ENCODE measurements around the gene STAG1.
"Not testable (repeated sequence)": the region's sequence is repeated elsewhere in the genome, so short reads cannot be mapped to it uniquely, and the experiment has no call there.

Gene STAG1

DNA sequence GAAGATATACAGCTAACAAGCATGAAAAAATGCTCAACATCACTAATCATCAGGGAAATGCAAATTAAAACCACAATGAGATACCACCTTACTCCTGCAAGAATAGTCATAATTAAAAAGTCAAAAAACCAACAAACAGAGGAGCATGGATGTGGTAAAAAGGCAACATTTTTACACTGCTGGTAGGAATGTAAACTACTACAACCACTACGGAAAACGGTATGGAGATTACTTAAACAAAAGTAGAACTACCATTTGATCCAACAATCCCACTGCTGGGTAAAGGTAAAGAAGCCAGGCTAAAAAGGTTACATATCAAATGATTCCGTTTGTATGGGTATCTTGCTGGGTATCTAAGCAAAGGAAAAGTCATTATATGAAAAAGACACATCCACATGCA, 53.8 kb downstream of the STAG1 start:
- no peak for DNase-seq

DNA sequence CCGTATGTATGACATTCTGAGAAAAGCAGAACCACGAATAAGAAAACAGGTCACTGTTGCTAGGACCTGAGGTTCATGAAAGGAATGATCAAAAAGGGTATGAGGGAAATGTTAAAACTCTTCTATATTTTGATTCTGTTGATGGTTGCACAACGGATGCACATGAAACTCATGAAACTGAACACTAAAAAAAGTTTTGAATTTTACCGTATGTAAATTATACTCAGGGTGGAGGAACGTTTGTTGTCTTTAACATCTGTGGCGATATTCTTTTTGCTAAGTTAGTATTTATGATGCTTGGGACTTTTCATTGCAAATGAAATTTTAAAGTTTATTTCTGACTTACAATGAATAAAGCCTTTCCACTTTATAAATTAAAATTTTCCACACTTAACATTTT, 55.4 kb downstream of the STAG1 start:
- DNase-seq, result no peak

DNA sequence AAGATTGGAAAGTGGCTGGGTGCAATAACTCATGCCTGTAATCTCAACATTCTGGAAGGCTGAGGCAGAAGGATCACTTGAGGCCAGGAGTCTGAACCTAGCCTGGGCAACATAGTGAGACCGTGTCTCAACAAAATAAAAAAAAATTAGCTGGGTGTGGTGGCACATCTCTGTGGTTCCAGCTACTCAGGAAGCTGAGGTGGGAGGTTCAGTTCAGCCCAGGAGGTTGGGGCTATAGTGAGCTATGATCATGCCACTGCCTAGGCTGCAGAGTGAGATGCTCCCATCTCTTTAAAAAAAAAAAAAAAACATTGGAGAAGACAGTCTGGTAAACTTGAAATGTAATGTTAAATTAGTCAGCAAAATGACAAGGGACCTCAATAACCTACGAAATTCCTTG, 57.9 kb downstream of the STAG1 start:
- DNase-seq, result no peak

DNA sequence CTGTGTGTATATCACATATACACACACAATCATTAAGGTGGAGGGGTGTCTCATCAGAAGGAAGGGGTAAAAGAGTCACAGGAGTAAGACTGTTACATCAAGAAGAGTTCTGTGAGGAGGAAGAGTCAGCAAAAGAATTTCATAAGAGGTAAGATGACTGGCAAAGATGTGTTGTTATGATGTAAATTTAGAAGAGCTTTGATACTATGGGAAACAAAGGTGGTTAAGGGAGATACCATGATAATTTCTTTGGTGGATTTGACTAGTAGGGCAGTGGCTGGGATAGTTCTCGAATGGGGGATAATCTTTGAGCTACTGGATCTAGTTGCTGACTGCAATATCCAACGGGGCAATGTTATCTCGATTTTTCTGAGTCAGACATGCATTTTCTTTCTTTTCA, 61.6 kb downstream of the STAG1 start:
- DNase-seq, result no peak

DNA sequence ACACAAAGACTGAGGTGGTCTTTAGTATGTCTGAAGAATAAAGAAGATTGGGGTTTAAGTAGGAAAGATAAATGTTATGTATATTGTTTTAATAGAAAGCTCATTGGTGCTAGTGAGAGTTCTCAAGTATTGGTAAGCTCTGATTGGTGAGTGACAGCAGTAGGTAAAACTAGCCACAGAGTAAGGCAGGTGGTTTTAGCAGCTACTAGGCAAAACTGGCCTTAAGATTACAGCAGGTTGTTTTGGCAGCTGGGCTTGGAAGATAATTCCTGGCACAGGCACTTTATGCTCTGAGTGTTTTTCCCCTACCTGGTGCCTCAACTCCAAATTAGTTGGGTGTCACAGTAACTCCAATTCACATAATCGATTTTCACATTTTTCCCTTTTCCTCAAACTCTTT, 66.3 kb downstream of the STAG1 start:
- no peak for DNase-seq

DNA sequence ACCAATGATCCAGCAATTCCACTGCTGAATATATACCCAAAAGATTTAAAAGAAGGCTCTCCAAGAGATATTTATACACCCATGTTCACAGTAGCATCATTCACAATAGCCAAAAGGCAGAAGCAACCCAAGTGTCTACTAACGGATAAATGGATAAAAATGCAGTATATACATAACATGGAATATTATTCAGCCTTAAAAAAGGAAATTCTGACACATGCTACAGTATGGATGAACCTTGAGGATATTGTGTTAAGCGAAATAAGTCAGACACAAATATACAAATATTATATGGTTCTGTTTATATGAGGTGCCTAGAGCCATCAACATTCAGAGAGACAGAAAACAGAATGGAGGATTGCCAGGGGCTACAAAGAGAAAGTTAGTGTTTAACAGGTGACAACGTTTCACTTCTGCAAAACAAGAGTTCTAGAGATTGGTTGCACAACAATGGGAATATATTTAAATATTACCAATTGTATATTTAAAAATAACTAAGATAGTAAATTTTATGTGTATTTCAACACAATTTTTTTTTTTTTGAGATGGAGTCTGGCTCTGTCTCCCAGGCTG, 69.4 kb downstream of the STAG1 start:
- no peak for DNase-seq

DNA sequence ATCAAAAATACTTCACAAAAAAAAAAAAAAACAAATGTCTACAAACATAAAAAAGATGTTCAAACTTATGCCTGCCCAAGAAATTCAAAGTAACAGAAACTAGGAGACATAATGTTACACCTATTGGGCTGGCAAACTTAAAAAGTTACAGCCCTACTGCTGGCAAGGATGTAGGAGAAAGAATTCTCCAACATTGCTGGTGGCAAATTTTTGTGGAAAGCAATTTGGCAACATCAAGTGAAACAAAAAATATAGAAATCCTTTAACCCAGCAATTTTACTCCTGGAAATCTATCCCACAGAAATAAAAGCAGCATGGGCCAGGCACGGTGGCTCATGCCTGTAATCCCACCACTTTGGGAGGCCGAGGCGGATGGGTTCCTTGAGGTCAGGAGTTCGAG, 73.2 kb downstream of the STAG1 start:
- no peak for DNase-seq

DNA sequence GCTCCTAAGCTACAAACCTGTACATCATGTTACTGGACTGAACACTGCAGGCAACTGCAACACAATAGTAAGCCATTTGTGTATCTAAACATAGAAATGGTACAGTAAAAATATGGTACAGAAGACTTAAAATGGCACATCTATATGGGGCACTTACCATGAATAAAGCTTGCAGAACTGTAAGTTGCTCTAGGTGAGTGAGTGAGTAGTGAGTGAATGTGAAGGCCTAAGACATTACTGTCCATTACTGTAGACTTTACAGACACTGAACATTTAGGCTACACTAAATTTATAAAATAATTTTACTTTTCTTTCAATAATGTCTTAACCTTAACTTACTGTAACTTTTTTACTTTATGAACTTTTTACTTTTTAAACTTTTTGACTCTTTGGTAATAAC, 76.2 kb downstream of the STAG1 start:
- DNase-seq, result no peak

DNA sequence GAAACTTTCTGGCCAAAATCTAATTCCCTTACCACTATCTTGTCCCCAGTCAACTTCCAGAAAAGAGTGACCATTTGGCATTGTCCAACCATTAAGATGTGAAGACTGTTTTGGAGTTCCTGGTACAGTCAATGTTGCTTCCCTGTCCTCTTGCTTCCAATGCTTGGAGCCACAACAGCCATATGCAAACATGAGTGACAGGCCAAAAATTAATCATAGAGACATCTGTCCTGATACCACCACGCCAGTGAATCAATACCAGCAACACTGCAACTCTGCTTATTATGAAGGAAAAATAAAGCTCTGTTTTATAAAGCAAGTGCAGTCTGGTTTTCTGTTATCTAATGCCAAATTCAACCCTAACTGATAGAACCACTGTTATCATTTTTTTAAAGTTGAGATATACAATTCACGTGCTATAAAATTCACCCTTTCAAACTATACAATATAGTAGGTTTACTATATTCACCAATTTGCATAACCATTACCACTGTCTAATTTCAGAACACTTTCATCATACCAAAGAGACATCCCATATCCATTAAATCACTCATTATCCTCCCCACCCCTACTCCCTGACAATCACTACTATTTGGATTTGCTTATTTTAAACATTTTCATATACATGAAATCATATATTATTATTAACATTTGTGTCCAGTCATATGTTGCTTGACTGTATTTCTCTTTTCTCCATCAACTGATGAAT, 76.9 kb downstream of the STAG1 start:
- DNase-seq, result no peak

DNA sequence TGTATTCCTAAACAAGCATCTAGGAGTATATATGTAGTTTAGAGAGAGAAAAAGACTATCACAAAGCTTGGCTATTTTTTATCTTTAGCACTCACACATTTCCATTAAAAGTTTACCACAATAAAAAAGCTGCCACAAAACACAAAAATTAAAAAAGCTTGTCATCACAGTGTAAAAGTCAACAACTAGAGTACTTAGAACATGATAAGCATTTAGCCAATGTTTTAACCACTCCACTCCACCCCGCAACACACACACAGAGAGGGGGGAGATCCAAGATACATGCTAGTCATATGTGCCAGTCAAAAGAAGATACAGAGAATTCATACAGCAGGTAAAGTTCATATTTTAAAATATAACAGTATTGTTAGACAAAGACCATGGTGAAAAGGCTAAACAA, 79.7 kb downstream of the STAG1 start:
- DNase-seq, result no peak

DNA sequence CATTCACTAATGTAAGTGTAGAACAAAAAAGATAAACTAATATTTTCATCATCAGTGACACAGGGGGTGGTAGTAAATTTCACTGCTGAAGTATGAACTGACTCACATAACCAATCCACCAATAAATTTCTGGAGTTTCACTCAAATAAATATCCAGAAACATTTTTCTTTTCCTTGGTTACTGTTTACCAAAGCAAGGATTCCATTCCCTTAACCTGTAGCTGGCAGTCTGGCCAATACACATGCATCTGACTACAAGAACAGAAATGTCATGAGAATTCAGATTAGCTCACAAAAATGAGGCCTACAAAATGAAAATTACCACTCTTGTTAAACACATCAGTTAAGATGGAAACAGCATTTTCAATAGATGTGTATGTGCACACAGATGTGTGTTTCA, 80.3 kb downstream of the STAG1 start:
- no peak for DNase-seq

DNA sequence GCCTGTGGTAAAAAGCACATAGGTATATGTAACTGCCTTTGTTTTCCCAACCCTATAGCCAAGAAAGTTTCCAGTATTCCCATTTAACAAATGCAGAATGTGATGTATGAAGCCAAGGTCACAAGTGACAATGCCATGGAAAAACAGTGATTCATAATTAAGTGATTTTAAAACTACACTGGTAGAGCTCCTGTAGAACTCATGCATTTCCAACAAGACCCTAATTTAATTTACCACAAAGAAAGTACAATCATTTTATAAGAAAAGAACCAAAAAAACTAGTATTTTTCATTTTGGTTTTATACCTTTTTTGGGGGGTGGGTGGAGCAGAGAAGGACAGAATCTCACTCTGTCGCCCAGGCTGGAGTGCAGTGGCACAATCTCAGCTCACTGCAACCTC, 82.0 kb downstream of the STAG1 start:
- DNase-seq, result no peak

DNA sequence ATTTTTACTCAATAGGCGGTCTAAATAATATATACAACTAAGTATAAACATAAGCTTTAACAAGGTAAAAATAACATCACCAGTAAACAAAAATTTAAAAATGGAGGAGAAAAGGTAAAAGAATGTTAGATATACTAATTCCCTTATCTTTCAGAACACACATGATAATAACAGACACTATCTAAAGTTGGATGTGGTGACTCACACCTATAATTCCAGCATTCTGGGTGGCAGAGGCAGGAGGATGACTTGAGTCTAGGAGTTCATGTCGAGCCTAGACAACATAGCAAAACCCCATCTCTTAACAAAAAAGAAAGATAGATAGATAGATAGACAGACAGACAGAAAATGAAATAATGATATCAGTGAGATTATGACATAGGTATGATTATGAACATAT, 85.1 kb downstream of the STAG1 start:
- DNase-seq, result no peak

DNA sequence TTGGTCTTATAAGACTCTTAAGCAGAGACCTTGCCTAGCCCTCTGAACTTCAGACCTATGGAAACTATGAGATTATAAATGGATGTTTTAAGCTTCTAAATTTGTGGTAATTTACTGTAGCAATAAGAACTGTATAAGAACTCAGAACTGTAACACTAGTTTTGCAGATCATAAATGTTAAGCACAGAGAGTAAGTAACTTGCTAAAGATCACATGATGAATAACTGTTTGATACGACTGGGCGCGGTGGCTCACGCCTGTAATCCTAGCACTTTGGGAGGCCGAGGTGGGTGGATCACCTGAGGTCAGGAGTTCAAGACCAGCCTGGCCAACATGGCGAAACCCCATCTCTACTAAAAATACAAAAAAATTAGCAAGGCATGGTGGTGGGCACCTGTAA, 85.9 kb downstream of the STAG1 start:
- DNase-seq, result not testable (repeated sequence)

DNA sequence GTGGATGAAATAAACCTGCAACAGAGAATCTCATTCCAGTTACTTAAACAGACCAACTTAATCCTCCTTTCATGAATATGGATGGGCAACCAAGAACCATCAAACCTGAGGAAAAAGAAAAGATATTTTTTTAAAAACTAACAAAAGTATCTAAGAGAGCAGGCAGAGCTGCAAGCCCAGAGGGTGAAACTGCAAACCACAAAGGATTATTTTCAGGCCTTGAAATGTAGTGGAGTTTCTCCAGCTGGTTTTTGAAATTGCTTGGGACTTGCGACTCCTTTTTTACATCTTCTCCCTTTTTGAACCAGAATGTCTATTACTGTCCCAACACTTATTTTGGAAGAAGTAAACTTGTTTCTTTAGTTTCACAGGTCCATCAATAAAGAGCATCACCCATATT, 87.4 kb downstream of the STAG1 start:
- DNase-seq, result no peak

DNA sequence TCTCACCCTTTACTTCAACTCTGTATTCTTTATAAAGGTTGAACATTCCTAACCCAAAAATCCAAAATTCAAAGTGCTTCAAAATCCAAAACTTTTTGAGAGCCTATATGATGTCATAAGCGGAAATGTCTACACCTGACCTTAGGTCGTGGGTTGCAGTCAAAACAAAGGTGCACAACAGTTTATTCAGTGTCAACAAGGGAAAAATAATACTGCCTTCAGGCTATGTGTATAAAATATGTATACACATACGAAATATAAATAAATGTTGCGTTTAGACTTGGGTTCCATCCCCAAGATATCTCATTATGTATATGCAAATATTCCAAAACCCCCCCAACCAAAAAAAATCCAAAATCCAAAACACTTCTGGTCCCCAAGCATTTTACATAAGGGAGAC, 90.9 kb downstream of the STAG1 start:
- no peak for DNase-seq

DNA sequence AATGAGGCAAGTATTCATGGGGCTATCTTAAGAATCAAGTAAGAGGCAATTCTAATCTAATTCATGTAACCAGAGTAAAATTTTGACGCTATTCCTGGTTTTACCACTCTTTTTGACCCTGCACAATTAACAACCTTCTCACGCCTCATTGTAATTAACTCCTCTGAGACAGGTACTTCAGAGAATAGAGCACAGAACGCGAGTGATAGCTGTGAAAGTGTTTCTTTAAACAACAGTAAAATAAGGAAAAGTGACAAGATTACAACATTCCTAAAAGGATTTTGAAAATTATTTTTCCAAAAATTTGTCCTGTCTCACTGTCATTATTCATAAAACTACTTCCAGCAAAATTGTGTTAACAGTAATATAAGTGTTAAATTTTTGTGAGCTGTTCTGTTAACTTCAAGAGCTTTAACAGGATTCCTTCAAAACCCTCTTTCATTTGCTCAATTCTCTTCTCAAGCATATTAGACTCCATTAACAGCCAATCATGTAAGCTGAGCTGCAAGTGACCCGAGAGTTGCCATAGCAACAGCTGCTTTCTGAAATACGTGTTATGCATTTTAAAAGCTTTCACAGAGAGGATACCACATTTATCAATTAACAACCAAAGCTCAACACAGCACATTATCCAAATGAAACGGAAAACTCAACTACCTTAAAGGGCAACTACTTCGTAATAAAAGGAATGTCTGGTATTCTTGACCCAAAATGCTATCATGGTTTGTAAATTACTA, 93.1 kb downstream of the STAG1 start:
- DNase-seq, result no peak

DNA sequence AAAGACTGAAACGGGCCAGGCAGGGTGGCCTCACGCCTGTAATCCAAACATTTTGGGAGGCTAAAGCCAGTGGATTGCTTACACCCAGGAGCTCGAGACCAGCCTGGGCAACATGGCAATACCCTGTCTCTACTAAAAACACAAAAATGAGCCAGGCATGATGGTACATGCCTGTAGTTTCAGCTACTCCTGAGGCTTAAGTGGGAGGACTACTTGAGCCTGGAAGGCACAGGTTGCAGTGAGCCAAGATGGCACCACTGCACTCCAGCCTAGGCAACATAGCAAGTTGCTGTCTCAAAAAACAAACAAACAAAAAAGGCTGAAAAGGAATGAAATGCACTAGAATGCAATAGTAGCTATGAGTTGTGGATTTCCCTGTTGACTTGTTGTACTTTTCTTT, 94.7 kb downstream of the STAG1 start:
- DNase-seq, result no peak

DNA sequence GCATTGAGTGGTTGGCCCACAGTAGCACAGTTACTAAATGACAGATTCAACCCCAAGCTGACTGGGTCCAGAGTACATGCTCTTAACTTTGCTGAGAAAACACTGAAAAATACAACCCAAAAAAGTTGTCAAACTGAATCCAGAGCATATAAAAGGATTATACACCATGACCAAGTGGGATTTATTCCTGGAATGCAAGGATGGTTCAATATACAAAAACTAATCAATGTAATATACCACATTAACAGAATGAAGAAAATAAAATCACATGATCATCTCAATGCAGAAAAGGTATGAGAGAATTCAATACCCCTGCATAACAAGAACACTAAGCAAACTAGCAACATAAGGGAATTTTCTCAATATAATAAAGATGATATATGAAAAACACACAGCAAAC, 98.5 kb downstream of the STAG1 start:
- no peak for DNase-seq

DNA sequence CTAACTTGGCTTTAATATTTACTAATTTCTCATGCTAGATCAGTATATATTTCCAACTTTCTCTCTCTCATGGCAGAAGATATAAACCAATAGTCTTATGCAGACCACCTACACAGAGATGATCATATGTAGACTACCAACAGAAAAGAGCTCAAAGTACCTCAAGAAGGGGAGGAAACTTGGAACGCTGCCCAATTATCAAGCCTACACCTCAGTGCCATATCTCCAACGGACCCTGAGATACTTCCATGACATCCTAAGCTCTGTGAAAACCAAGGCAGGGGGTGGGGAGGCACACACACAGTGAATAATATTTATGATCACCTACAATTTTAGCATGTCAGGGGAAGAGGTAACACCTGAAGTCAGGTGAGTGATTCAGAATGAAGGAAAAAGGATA, 100.6 kb downstream of the STAG1 start:
- DNase-seq, result no peak

DNA sequence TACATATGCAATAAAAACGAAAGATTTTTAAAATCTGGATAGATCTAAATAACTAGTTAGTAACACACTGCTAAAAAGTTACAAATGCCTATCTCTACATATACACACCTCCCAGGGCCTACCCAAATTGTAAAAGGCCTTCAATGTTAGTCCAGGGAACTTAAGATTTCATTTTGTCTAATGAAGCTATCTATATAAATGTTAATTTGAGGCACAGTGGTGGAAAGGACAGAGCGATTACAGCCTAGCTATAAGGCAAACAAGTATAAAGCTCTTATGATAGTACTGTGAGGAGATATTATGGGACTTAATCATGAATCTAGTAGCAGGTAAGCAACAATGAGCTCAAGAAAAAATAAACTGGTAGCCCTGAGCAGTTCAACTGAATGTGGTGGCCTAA, 101.7 kb downstream of the STAG1 start:
- no peak for DNase-seq

DNA sequence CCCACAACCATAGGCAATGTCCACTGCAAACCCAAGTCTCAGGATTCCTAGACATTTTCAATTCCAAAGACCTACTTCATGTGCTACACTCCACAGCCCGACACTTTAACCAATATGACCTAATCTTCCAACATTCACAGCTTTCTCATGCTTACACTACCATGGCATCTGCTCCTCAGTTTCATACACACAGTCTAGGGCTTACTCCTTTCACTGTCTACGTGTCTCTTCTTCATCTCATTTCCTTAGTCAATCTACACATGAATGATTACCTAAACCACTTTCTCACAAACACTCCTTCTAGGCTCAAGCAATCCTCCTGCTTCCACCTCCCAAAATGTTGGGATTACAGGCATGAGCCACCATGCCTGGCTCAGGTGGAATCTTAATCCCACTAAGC, 106.3 kb downstream of the STAG1 start:
- no peak for DNase-seq

DNA sequence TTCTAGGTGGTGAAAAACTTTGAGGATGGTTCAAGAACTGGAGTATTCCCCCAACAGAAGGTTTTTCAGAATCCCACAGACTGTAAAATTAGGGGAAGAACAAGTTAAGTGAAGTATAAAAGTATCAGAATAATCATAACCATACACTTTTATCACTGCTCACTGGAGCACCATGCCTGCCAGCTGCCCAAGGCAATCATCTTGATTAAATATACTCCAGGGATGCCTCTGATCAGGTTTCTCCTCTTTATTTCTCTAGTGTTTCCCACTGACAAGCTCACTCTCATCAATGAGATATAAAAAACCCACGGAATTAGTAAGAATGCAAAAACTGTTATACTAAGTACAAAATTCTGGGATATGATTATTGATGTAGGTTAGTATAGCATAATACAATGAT, 108.0 kb downstream of the STAG1 start:
- no peak for DNase-seq

DNA sequence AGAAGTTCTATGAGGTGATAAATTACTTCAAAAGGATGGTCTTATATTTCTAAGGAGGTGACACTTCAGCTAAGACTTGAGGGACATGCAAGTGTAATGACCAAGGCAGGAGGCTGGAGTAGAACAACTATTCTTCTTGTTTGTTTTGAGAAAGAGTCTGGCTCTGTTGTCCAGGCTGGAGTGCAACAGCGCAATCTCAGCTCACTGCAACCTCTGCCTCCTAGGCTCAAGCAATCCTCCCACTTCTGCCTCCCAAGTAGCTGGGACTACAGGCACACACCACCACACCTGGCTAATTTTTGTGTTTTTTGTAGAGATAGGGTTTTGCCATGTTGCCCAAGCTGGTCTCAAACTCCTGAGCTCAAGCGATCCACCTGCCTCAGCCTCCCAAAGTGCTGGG, 108.8 kb downstream of the STAG1 start:
- DNase-seq, result not testable (repeated sequence)

DNA sequence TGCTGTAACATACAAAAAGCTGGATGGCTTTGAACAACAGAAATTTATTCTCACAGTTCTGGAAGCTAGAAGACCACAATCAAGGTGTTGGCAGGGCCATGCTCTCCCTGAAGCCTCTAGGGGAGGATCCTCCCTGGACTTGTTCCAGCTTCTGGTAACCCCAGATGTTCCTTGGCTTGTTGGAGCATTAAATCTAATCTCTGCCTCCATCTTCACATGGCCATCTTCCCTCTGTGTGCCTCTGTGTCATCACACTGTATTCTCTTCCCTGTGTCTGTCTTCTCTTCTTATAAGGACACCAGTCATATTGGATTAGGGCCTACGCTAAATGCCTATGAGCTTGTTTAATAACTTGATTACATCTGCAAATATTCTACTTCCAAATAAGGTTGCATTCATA, 109.5 kb downstream of the STAG1 start:
- no peak for DNase-seq

All from activated CD4-positive, alpha-beta T cell treated with anti-CD3 and anti-CD28 coated beads for 1 hour (primary cell).